OCI-LY7 (cell line): ENCODE measurements around the gene OR51T1. TPM values are rescaled to one million over a fixed set of nuclear protein-coding genes. Genes with fewer than 3 reads are reported as not detected.

ENCODE experiments used
- BruUV-seq: library from RNA; stranded (reverse); fragments of 400-500 nt; replicated peaks from 2 replicates; lab custom pipeline; 2021; lab: Mats Ljungman, UMichigan
- CTCF ChIA-PET: fragments of 300-600 bp; sonication (Branson Sonifier 250); formaldehyde crosslinking; loops from one replicate; lab custom pipeline; 2022; ENCODE audit warnings: antibody characterized with exemption; ENCODE audit not compliant: unreplicated experiment; lab: Charles Lee
- POLR2A ChIA-PET: fragments of 300-600 bp; sonication (Branson Sonifier 250); formaldehyde crosslinking; loops from one replicate; lab custom pipeline; 2022; ENCODE audit warnings: antibody characterized with exemption; lab: Charles Lee
- DNase-seq: peaks from one replicate; pipeline ENCODE4 v3.0.0-alpha.2; 2015; ENCODE audit warnings: low spot score
- H2AFZ ChIP-seq: fragments of 200-600 bp; sonication (generic), shearing (Covaris generic); 2 replicates; pipeline ENCODE4 v1.6.1; 2014; ENCODE audit warnings: mild to moderate bottlenecking, antibody characterized with exemption, low read length, moderate library complexity
- H3K27ac ChIP-seq: fragments of 200-600 bp; sonication (generic); 2 replicates; pipeline ENCODE4 v1.5.1; 2014; ENCODE audit warnings: mixed run types, low read depth, mild to moderate bottlenecking, moderate library complexity, low read length, inconsistent platforms; ENCODE audit not compliant: poor library complexity, severe bottlenecking
- H3K36me3 ChIP-seq: fragments of 200-600 bp; sonication (generic); 2 replicates; pipeline ENCODE4 v1.6.1; 2014; ENCODE audit warnings: mild to moderate bottlenecking, antibody characterized with exemption, low read length, moderate library complexity, mixed read lengths; ENCODE audit not compliant: insufficient read depth
- H3K4me1 ChIP-seq: fragments of 200-600 bp; sonication (generic); 2 replicates; pipeline ENCODE4 v1.5.1; 2014; ENCODE audit warnings: mild to moderate bottlenecking, low read length; ENCODE audit not compliant: insufficient read depth, poor library complexity, severe bottlenecking
- H3K4me2 ChIP-seq: fragments of 200-600 bp; sonication (generic); 2 replicates; pipeline ENCODE4 v1.6.1; 2014; ENCODE audit warnings: mild to moderate bottlenecking, low read length
- H3K4me3 ChIP-seq: fragments of 200-600 bp; sonication (generic); 2 replicates; pipeline ENCODE4 v1.5.1; 2014; ENCODE audit warnings: mild to moderate bottlenecking, low read depth, low read length; ENCODE audit not compliant: poor library complexity, severe bottlenecking
- H3K79me2 ChIP-seq: fragments of 200-600 bp; sonication (generic); 2 replicates; pipeline ENCODE4 v1.6.1; 2016; ENCODE audit warnings: low read depth, mild to moderate bottlenecking, low read length, moderate library complexity, mixed read lengths; ENCODE audit not compliant: insufficient read depth
- H3K9me2 ChIP-seq: fragments of 200-600 bp; sonication (generic); 2 replicates; pipeline ENCODE4 v1.6.1; 2016; ENCODE audit warnings: mild to moderate bottlenecking, low read length, mixed read lengths; ENCODE audit not compliant: insufficient read depth
- H3K9me3 ChIP-seq: fragments of 200-600 bp; sonication (generic); 2 replicates; pipeline ENCODE4 v1.6.1; 2014; ENCODE audit warnings: mild to moderate bottlenecking, mixed run types, low read length, mixed read lengths
- H4K20me1 ChIP-seq: fragments of 200-600 bp; sonication (generic); 2 replicates; pipeline ENCODE4 v1.6.1; 2014; ENCODE audit warnings: mild to moderate bottlenecking, antibody characterized with exemption, low read length, moderate library complexity, mixed read lengths; ENCODE audit not compliant: insufficient read depth
- EZH2phosphoT487 ChIP-seq: fragments of 200-600 bp; sonication (generic); IDR thresholded peaks from 2 replicates; pipeline ENCODE4 v1.6.1; 2018; ENCODE audit warnings: low read depth, borderline replicate concordance, mild to moderate bottlenecking, mixed run types, antibody characterized with exemption, low read length, moderate library complexity, mixed read lengths
- intact Hi-C: fragments of 100-400 bp; cut with micrococcal nuclease; formaldehyde crosslinking; loops from one replicate; pipeline ENCODE4 v1.10.0; 2022; ENCODE audit not compliant: unreplicated experiment
- total RNA-seq, 2 experiments: library from RNA; depleted of rRNA in 1 of 2; stranded (reverse); fragments of >200 nt in 1 of 2; shearing (Covaris generic) in 1 of 2; gene quantifications; 2 replicates each; pipeline ENCODE4 v1.2.3, GENCODE V29; 2014 to 2022
- TF ChIP-seq, protein P1 (sequence below): fragments of 200-600 bp; sonication (generic); conservative IDR thresholded peaks from 2 replicates; pipeline ENCODE4 v1.5.1; 2014; ENCODE audit warnings: mild to moderate bottlenecking, antibody characterized with exemption, low read length, moderate library complexity, mixed read lengths

Gene OR51T1
- total RNA-seq, 2 experiments from 2014 or later: not detected

DNA sequence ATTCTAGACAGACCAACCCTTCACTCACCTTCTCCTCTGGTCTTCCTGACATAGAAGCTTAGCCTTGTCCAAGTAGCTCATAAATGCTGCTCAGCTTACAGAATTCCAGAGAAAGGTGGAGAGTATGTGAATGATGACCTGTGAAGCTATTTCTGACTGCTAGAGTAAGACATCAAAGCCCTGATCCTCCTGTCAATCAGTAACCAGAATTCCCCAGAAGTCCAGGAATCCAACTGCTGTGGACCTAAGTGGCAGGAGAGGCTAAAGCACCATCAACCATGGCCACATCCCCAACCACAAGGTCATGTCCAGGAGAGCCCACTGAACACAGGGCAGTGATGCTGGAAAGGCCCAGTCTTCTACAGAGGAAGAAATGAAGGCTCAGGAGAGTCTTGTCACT is 34.9 kb downstream of the OR51T1 start:
- TF ChIP-seq, protein P1, sequence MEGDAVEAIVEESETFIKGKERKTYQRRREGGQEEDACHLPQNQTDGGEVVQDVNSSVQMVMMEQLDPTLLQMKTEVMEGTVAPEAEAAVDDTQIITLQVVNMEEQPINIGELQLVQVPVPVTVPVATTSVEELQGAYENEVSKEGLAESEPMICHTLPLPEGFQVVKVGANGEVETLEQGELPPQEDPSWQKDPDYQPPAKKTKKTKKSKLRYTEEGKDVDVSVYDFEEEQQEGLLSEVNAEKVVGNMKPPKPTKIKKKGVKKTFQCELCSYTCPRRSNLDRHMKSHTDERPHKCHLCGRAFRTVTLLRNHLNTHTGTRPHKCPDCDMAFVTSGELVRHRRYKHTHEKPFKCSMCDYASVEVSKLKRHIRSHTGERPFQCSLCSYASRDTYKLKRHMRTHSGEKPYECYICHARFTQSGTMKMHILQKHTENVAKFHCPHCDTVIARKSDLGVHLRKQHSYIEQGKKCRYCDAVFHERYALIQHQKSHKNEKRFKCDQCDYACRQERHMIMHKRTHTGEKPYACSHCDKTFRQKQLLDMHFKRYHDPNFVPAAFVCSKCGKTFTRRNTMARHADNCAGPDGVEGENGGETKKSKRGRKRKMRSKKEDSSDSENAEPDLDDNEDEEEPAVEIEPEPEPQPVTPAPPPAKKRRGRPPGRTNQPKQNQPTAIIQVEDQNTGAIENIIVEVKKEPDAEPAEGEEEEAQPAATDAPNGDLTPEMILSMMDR: no peak
- TF ChIP-seq EZH2phosphoT487: no peak
- CTCF ChIA-PET: no interaction called here
- Histone ChIP-seq H3K79me2 (no peaks in the 10 kb centered on the region), H4K20me1 (no peaks in the 10 kb centered on the region), H3K4me3 (no peak overlapping the region), H3K9me2 (no peaks in the 10 kb centered on the region), H3K36me3 (no peaks in the 10 kb centered on the region), H3K27ac (no peak overlapping the region), H3K4me1 (no peaks in the 10 kb centered on the region), H3K9me3 (no peaks in the 10 kb centered on the region), H3K4me2 (no peak overlapping the region), H2AFZ (no peak overlapping the region)
- POLR2A ChIA-PET: interaction anchor here (1.0 kb wide), 1 partner anchor 88 kb away, joined by 3 read pairs; no protein-coding TSS in a partner anchor
- DNase-seq: no peak
- BruUV-seq: no TSS peak
- intact Hi-C loops: no loop called here

DNA sequence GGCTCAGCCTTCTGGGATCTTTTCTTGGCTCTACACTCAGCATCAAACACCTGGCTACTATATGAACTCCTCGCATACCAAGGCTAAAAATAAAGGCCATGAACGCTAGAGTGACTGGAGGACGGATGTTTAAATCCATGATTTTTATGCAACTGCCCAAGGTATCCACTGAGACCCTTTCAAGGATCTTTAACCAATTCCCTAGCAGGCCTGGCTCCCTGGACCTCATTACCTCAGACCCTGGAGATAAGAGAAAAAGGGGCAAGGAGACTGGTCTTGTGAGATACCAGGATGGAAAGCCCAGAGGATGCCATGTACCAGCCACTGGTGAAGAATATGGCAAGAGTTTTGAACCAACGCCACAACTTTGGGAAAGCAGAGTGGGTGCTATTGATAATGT is 37.5 kb downstream of the OR51T1 start, which contains the start of gene OR51G2:
Gene OR51G2, minus strand, starts transcription at position 101 of the 400 bp plus-strand sequence. CDS start 3,687 bp downstream, outside the sequence.
- TF ChIP-seq EZH2phosphoT487: no peak
- TF ChIP-seq, protein P1: no peak
- DNase-seq: no peak
- Histone ChIP-seq H3K9me3 (no peaks in the 10 kb centered on the region), H2AFZ (no peak within 1 kb of the TSS), H3K79me2 (no peaks in the 10 kb centered on the region), H3K36me3 (no peaks in the 10 kb centered on the region), H4K20me1 (no peaks in the 10 kb centered on the region), H3K4me1 (no peaks in the 10 kb centered on the region), H3K27ac (no peak within 1 kb of the TSS), H3K4me2 (no peak within 1 kb of the TSS), H3K9me2 (no peaks in the 10 kb centered on the region), H3K4me3 (no peak within 1 kb of the TSS)
- CTCF ChIA-PET: no interaction called here
- no TSS peak for BruUV-seq
- intact Hi-C loops: no loop called here
- POLR2A ChIA-PET: no interaction called here

DNA sequence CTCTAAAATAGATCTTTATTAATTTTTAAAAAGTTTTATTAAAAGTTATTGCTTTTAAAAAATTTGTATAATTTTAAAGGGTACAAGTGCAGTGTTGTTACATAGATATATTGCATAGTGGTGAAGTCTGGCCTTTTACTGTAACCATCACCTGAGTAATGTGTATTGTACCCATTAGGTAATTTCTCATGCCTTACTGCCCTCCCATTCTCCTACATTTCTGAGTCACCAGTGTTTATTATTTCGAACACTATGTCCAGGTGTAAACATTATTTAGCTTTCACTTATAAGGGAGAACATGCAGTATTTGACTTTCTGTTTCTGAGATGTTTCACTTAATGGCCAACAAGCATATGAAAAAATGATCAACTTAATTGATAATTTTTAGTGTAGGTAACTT is 40.1 kb downstream of the OR51T1 start:
- TF ChIP-seq EZH2phosphoT487: no peak
- TF ChIP-seq, protein P1: no peak
- Histone ChIP-seq H3K4me3 (no peak overlapping the region), H3K4me1 (no peaks in the 10 kb centered on the region), H4K20me1 (no peaks in the 10 kb centered on the region), H3K79me2 (no peaks in the 10 kb centered on the region), H3K36me3 (no peaks in the 10 kb centered on the region), H3K9me2 (no peaks in the 10 kb centered on the region), H3K4me2 (no peak overlapping the region), H2AFZ (no peak overlapping the region), H3K27ac (no peak overlapping the region), H3K9me3 (no peaks in the 10 kb centered on the region)
- POLR2A ChIA-PET: no interaction called here
- BruUV-seq: no TSS peak
- intact Hi-C loops: no loop called here
- CTCF ChIA-PET: no interaction called here
- no peak for DNase-seq
